GM18861 (cell line): ENCODE data around the gene MCOLN3.

Experiments used
- ATAC-seq: cut with Tn5 transposase; IDR thresholded peaks from one replicate; pipeline ENCODE4 v1.9.1; 2021; ENCODE audit not compliant: unreplicated experiment

Gene MCOLN3, protein sequence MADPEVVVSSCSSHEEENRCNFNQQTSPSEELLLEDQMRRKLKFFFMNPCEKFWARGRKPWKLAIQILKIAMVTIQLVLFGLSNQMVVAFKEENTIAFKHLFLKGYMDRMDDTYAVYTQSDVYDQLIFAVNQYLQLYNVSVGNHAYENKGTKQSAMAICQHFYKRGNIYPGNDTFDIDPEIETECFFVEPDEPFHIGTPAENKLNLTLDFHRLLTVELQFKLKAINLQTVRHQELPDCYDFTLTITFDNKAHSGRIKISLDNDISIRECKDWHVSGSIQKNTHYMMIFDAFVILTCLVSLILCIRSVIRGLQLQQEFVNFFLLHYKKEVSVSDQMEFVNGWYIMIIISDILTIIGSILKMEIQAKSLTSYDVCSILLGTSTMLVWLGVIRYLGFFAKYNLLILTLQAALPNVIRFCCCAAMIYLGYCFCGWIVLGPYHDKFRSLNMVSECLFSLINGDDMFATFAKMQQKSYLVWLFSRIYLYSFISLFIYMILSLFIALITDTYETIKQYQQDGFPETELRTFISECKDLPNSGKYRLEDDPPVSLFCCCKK

DNA sequence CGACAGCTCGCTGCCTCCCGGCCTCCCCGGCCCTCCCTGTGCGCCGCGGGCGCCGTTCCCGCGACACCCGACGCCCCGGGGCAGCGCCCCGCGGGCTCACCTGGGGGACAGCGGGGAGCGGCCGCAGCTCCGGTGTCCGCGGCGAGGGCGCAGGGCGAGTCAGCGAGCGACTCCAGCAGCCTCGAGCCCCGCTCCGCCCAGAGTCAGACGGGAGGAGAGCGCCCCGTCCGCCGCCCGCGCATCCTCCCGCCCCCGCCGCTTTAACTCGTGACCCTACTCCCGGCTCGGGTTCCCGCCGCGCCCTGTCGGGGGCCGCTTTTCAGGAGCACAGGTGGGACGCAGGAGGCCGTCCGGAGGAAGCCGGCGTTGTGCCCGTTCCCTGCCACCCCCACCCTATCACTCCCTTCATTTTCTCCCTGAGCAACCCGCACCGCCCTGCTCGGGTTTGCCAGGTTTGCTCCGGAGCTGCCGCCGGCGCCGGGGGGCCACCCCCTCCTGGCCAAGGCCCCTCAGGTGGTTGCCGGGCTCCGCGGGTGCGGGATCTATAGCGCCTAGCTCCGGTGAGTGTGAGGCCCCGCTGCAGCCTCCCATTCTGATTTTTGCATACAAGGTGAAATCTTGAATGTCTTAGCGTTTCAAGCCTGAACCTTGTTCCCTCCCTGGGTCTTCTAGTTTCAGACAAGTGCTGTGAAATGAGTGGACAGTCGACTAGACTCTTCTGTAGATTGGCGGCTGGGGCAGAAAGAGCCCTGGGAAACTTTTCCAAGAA is at the start of gene MCOLN3:
TSS of gene MCOLN3 (minus strand) at position 205 of the 769 bp plus-strand sequence. CDS start 3,140 bp downstream, outside the sequence.
- ATAC-seq = peak; percentile 44

DNA sequence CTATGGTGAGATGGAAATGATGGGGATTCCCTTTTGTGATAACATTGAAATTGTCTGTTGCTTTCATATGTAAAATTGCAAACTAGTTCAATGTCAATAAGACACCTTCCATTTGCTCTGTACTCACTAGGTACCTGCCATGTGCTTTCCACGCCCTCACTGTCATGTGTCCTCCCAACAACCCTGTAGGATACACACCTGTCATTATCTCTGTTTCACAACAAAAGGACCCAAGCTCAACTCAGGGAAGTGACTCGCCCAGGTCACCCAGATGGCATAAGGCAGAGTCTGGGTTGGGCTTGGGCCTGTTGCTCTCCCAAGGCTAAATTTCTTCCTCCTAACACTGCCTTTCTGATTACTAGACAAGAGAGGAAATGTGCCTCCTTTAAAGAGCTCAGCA is 45.3 kb upstream of the MCOLN3 start:
- ATAC-seq = no peak

DNA sequence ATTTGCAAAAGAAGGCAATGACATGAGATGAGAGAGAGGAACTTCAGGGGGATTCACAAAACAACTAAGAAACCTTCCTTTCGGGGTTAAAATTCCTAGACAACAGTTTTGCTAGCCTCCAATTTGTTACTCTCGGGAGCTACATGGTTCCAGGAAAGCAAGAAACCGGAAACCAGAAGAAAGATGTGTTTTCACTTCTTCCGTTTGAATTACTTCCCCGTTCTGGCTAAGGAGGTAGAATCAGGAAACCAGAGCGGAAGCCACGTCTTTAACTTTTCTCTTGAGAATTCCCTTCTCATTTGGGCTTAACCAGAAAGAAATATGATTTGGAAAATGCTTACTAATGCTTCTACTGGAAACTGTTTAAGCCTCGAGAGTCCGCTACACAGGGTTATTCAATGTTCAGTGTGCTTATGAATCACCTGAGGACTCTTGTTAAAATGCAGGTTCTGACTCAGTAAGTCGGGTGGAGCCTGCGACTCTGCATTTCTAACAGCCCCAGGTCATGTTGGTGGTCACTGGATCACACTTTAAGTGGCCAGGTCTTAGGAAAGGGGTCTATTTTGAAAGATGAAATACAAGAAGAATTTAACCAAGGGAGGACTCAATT is 43.5 kb upstream of the MCOLN3 start:
- no peak for ATAC-seq

DNA sequence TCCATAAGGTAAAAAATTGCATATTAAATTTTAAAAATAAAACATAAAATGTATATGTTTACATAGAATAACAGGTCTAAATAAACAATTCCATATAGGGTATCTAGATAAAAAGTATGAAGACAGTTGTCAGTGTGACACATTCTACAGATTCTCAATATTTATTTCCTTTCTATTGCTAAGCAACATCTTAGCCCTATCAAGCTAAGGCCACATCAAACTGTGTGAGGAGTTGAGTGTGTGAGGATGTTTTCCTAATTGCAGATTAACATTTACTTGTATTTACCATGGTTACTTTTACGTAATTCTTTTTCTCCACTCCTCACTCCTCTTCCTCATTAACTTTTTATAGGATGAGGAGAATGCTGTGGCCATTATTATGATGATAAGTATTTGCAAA is 41.9 kb upstream of the MCOLN3 start:
- ATAC-seq = no peak

DNA sequence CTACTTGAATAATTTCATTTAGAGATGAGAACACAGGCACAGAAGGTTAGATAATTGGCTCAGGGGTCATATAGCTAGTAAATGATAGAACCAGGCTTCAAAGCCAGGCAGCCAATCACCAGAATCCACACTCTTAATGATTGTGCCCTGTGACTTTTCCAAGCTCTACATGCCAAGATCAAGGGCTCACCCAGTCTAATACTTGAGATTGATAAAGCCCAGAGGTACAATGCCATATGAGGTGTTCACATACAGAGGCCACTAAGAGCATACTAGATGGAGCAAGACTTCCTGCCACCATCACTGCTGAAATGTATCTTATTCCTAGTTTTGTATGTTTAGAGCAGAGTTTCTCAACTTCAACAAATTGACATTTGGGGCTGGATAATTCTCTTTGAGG is 40.9 kb upstream of the MCOLN3 start:
- no peak for ATAC-seq

DNA sequence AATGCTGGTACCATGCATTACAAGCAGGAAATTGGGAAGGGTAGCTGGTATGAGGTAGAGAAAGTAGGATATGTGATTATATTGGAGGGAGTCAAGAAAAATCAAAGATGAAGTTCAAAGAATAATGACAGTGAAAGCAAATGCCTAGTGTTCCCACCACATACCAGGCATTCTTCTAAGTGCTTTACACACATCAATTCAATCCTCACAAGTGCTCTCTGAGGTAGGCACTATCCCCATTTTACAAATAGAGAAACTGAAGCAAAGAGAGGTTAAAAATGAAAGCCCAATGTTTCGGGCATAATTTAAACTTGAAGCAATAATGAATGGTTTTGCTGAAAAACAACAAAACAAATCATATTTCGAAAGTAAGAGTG is 40.1 kb upstream of the MCOLN3 start:
- no peak for ATAC-seq

DNA sequence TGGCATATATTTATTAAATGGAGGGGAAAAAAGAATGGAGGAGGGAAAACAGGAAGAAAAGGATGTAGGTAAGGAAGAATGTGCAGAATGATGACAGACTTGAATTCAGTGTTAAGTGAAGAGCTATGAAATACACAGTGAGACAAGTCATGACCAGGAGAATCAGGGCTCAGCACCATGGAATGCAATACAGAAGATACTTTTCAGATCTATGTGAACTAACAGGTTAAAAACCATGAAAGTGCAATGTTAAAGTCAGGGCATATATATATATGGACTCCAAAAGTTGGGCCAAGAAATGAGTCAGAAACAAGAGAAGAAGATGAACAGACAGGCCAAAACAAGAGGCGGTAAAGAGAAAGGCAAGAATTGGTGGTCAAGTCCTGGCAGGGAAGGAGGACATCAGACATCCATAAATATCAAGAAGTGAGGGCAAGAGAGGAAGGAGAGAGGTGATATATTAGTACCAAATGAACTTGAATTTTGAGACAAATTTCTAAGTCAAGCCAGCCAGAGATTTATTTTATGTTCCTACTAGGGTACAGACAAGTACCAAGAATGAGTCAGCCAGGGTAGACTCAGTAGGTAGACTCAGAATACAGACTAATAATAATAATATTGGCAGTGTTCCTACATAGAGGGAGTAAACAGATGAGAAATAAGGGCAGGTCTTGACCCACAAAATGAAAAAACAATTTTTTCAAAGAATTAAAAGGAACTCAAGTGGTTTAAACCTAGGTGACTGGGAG is 39.5 kb upstream of the MCOLN3 start:
- ATAC-seq = no peak

DNA sequence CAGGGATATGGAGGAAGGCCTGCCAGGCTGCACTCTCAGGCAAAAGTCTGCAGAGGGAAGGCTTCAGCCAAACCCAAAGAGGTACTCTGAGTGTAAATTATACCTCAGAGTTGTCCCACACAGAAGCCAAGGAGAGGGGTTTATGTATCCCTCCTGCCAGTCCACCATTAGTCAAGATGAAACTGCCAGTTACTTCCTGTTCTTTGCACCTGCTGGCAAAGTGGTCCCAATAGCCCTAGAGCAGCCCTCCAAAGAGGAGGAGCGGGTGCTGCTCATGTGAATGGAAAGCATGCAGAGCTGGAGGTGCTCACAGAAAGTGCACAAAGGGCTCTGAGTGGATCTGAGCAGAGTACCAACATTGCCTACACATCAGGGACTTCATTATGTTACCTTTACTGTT is 37.1 kb upstream of the MCOLN3 start:
- ATAC-seq = peak; percentile 43

DNA sequence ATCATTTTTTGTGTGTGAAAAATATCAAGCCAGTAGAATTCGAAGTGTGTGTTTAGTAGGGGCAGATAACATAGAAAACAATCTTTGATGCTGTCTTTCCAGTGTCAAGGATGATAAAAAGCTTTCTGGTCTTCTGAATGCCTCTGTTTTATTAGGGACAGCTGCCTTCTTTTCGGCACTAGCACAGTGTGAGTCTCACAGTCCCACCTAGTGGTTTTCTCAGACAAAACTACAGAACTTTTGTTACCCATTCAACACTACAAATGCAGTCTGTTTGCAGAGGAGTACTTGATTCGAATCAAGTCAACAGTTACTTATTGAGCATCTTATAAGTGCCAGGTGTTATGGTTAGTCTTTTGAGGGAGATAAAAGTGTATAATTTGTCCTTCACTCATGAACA is 30.6 kb upstream of the MCOLN3 start:
- ATAC-seq = no peak

DNA sequence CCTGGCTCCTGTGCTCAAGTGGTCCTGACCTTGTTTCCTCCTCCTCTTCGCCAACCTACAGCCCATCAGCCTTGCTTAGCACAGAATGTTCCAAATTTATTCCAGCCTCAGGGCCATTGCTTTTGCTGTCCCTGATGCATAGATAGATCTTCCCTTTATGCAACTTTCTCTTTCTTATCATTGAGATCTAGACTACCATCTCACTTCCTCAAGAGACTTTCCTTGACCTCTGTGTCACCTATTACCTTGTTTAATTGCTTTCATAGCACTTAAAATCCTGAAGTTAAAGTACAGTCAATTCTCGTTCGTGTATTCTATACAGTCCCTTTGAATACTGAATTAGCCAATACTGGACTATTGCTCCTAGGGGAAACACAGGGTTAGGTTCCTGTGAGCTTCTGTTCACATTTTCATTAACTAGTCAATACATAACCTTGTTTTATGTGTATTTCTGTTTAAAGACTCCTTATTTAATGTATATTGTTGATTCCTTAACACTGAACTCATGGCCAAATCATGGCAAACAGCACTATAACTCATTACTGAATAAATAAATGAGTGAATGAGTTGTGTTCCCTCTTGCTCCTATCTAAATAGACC is 26.2 kb upstream of the MCOLN3 start:
- no peak for ATAC-seq

DNA sequence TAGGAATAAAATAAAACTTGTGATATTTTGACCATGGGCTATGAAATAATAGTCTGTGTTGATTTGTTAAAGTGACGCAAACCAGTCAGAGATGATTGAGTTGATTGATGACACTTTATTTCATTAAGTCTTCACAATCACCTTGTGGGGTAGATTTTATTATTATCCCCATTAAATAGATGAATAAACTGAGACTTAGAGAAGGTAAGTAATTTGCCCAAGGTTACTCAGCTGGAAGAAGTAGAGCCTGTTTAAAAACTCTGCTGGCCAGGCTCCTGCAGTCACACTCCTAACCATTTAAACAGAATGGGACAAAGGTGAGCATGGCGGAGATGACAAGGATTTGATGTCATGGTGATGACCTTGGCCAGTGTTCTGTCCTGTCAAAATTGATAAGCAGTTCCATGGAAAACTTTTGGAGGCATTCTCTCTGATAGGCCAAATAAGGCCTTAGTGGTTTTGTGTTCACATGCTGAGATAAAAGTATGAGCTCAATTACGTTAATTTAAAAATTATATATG is 22.7 kb upstream of the MCOLN3 start:
- ATAC-seq = no peak

DNA sequence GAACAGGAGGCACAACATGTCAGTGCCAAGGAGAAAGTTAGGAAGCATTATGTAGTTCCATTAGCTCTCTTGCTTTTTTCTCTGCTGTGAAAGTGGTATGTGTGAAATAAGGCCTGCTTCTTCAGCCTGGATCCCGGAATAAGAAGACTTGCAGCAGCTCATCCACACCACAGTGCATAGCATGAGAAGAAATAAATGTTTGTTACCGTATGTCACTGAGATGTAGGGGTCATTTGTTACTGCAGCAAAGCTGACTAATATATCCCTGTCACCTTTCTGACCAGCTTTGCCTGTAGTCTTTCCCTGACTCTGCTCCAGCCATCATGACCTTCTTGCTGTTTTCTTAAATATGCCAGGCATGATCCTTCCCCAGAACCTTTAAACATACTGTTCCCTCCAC is 20.5 kb upstream of the MCOLN3 start:
- ATAC-seq = no peak

DNA sequence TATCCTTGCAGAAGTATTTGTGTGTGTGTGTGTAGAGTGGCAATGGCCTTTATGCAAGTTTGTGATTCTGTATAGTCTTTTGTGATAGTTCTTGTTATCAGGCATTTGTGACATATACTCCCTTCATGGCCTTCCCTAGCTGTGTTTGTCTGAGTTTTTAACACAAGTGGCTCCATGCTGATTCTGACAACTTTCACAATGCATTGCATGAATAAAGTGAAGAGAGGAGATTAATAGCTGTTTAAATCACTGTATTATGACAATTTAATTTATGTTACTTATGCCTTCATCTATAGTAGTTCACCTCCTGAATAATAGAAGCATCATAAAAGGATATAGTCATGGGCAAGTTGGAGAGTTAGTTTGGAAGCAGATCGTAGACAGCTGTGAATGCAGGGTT is 17.2 kb upstream of the MCOLN3 start:
- no peak for ATAC-seq

DNA sequence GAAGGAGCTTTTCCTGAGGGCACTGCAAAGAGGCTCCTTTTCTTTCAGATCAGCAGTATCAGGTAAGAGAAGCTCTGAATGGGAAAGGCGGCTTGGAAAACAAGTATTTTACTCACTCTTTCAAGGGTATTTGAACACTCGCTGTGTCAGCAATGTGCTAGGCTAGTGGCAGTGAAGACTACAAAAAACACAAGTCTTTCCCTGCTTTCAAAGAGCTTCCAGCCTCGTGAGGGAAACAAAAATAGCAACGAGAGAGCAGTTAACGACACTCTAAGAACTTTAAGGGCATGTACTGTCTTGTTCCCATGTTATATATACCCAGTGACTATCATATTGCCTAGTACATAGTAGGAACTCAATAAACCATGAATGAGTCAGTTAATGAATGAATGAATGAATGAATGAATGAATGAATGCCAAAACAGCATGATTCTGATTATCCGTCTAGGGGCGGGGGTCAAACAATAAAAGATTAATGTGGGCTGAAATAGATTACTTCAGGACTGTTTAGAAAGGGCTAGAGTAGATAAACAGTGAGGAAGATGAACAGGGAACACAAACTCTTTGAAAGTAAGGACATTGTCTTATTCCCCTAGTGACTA is 14.2 kb upstream of the MCOLN3 start:
- ATAC-seq = no peak

DNA sequence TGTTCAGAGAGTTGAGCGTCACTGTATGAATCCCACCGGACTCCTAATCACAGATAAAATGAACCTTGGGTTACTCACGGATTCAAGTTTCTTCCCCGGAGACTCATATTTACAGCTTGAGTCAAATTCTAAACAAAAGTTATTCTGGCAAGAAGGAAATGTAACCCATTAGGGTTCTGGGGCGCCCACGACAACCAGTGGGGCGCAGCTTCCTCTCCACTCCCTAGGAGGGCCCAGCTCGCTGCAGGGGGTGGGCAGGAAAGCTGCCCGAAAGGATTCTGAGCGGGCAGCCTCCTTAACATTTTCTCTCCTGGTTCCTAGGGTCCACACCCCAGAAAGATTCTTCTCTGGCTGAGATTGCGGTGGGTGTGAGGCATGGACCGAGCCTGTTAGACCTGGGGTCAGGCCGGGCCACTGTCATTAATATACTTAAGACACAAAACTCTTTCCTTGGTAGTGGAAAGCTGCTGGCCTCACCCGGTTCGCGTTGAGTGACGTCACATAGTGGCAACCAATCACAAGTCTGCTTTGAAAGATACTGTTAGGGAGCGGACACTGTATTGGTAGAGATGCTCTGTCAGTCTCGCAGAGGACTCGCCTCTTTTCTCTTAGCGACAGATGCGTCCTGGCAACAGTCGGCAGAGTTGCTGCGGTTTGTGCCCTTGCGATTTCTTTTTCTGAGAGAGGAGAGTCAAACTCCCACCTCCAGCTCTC is 13.6 kb upstream of the MCOLN3 start:
- ATAC-seq = peak; percentile 100

DNA sequence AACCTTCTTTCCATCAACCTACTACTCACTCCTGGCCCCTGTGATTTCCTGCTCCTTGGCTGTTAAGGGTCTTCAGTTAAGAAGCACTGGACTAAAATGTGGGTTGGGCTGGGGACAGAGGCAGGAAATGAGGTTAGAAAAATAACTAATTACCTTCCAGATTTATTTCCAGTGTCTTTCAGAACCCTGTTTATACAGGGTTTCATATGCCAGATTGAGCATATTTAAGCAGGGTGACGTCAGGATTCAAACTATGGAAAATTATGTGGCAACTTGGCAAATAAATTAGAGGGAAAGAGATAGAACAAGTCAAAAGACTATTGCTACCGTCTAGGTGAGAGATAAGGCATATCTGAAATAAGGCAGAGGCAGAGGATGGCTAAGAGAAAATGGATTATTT is 11.7 kb upstream of the MCOLN3 start:
- no peak for ATAC-seq

DNA sequence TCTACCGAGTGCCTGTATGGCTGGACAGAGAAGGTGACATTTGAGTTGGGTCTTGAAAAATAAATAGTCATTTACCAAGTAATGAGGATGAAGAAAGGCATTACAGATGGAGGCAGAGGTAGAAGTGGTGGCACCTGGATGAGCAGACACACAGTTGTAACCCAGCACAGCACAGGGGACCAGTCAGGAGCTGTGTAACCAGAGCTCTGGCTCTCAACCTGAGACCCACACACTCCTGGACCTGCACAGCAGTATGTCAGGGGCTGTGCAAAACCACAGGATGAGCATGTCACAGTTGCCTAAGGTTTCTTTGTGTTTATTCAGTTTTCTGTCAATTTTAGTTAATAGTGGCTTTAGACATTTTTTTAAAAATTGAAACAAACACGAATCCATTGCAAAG is 11.3 kb upstream of the MCOLN3 start:
- ATAC-seq = no peak

DNA sequence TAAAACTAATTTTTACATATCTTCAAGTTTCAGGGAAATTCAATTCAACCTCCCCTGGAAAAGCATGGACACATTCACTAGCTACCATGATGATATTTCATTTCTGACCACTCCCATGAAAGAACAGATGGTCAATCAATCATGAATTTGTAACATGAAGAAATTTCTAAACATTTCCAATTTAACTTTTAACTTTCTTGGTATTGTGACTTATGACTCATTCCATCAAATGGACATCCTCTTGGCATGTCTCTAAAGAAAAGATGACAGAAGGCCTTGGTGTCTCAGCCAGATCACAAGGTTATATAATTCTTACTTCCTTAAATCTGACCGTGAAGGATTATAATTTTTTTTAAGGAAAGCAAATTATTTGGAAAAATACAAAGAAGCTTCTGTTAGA is 10.5 kb upstream of the MCOLN3 start:
- no peak for ATAC-seq

DNA sequence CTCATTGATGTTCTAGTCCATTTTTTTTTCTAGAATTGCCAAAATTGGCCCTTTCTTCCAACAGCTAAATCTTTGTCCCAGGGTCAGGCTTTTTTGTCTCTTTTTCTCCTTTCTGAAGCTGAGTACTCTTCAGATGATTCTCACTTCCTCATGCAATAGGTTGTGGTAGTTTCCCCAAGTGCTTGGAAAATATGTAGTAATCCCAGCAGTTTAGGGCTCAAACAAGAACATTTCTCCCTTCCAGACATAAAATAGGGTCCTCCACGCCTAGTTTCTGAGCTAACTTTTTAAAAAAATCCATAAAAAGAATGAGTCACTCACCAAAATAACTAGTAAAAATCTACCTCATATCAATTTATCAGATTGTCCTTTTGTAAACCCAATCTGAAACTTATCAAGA is 10.0 kb upstream of the MCOLN3 start:
- no peak for ATAC-seq
